Heart left ventricle (tissue), 16 donors: ENCODE measurements around the gene ANO3. TPM values are rescaled to one million over a fixed set of nuclear protein-coding genes. Genes with fewer than 3 reads are reported as not detected.

Source experiments
- ATAC-seq, 4 donors: fragments of 200-7000 bp; cut with Tn5 transposase; one replicate each; pipeline ENCODE4 v1.9.1; 2020 to 2022; ENCODE audit warnings: moderate library complexity in 4 of 4, mild to moderate bottlenecking in 3 of 4, moderate number of reproducible peaks in 1 of 4
- DNase-seq, 5 donors: peaks; one replicate each; pipeline ENCODE4 v3.0.0-alpha.2; 2020
- H3K27ac ChIP-seq, 12 donors: fragments of 200-600 bp; sonication (generic) in 4 of 12; one replicate each; pipeline versions ENCODE4 v1.5.0 to v1.8.0; 2016 to 2022; ENCODE audit warnings: mild to moderate bottlenecking in 2 of 12
- H3K27me3 ChIP-seq, 9 donors: fragments of 200-600 bp; sonication (generic) in 2 of 9; one replicate each; pipeline versions ENCODE4 v1.5.1 to v1.8.0; 2016 to 2022; ENCODE audit warnings: mild to moderate bottlenecking in 3 of 9
- H3K36me3 ChIP-seq, 9 donors: fragments of 200-600 bp; sonication (generic) in 2 of 9; one replicate each; pipeline versions ENCODE4 v1.5.0 to v1.8.0; 2018 to 2022; ENCODE audit warnings: mild to moderate bottlenecking in 2 of 9
- H3K4me1 ChIP-seq, 12 donors: fragments of 200-600 bp; sonication (generic) in 4 of 12; one replicate each; pipeline versions ENCODE4 v1.5.0 to v1.8.0; 2016 to 2022; ENCODE audit warnings: mild to moderate bottlenecking in 3 of 12
- H3K4me3 ChIP-seq, 12 donors: fragments of 200-600 bp; sonication (generic) in 4 of 12; one replicate each; pipeline versions ENCODE4 v1.5.0 to v1.8.0; 2017 to 2022; ENCODE audit warnings: mild to moderate bottlenecking in 9 of 12, moderate library complexity in 4 of 12
- H3K9me3 ChIP-seq, 12 donors: fragments of 200-600 bp; sonication (generic) in 4 of 12; one replicate each; pipeline versions ENCODE4 v1.5.0 to v1.8.0; 2016 to 2022; ENCODE audit warnings: mild to moderate bottlenecking in 1 of 12
- POLR2A ChIP-seq, 2 donors: fragments of 450-650 bp; IDR thresholded peaks; one replicate each; pipeline ENCODE4 v1.6.1; 2017; ENCODE audit warnings: antibody characterized with exemption in 2 of 2, mild to moderate bottlenecking in 2 of 2, moderate library complexity in 2 of 2
- WGBS, 4 donors: extraction: QIAGEN DNeasy Blood & Tissue Kit in 2 of 4; methylation state at CpG; one replicate each; pipeline versions ENCODE4 v1.1.5 to v1.1.7; 2013 to 2018; 5-methylcytosine and 5-hydroxymethylcytosine counted together
- intact Hi-C, 10 donors: fragments of 100-400 bp; cut with DNase I; formaldehyde crosslinking; loops; one replicate each; pipeline versions ENCODE4 v1.11.1 to v1.14.2; 2022
- polyA plus RNA-seq, 2 donors: library from polyadenylated mRNA; stranded (reverse); fragments of 200-250 nt; gene quantifications; one replicate each; pipeline ENCODE4 v1.2.3, GENCODE V29; 2013
- total RNA-seq, 9 donors: library from RNA; depleted of rRNA in 2 of 9; stranded (reverse); fragments of >200 nt in 2 of 9; fragmentation: NEBNext Ultra II Directional in 3 of 9; extraction: Animal tissue kit (Norgen Biotek cat#: 25700) in 3 of 9; gene quantifications; one replicate each; pipeline versions ENCODE4 v1.1.0 to v1.2.4, GENCODE V29; 2016 to 2023
- TF ChIP-seq, protein P1 (sequence below), 12 donors: fragments of 200-600 bp; sonication (generic) in 4 of 12; IDR thresholded peaks; one replicate each; pipeline versions ENCODE4 v1.5.0 to v1.8.0; 2018 to 2022; ENCODE audit warnings: antibody characterized with exemption in 12 of 12, mild to moderate bottlenecking in 5 of 12
- donor health status: ischemic (EF 13 %, LVEDD 7.1; RV severe dilation, severe dysfunction).
- donor health status: healthy with polysubstance abuse.
- donor health status: DM: no; HTN: yes; CAD: no.
- donor health status: DM: no; HTN: no; CAD: no.
- donor health status: ischemic (EF 25% LVEDD 6.9; RV normal size, moderate dysfunction).
- donor health status: ischemic (EF 25% LVEDD 5.7; RV mildly dilated, moderate dysfunction).
- donor health status: healthy.
- donor health status: DM: yes; HTN: yes; CAD: no.
- donor health status: ischemic (EF 35%, LVEDD 5.7; RV mildly dilated, moderate dysfunction).
- donor health status: nonischemic (EF 11% LVEDD 7.7; RV severe dilation, severe dysfunction).
- donor health status: DM: yes; HTN: yes; CAD: no.
- donor health status: PGD.
- donor health status: ischemic (EF 29% LVEDD 5.4; RV normal size, mild dysfunction).
- donor health status: nonischemic (EF 23%, LVEDD 6.1; RV moderate dilation, normal function).

ANO3 gene
- total and polyA plus RNA-seq, 11 donors: 0.04 to 0.54 (median 0.12) TPM; not detected in 6

DNA sequence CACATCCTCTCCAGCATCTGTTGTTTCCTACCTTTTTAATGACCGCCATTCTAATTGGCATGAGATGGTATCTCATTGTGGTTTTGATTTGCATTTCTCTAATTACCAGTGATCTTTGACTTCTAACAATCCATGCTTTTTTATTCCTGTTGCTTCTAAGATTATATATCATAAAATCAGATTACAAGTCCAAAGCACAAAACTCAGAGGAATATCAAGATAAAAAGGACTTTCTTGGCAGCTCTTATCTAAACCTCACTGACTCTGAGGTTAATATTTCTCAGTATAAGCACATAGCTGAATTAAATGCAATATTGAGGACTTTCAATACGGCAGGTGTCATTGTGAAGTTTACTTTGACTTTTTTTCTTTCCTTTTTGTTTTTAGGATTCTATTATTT, 378.6 kb downstream of the ANO3 start:
- 90 to 95% (median 91%) methylated on average over 2 of the region's 2 CpGs for WGBS, 4 donors
- DNase-seq (no peak), ATAC-seq (no peak)
- Histone ChIP-seq H3K27ac (no peak overlapping the region), H3K27me3 (no peaks in the 10 kb centered on the region), H3K4me1 (peaks cover 0 to 6% (median 0%) of the 10 kb centered on the region in 12 donors), H3K36me3 (no peaks in the 10 kb centered on the region), H3K9me3 (no peaks in the 10 kb centered on the region), H3K4me3 (no peak overlapping the region)
- TF ChIP-seq POLR2A (IDR thresholded peaks at IDR 0.05): no peak
- TF ChIP-seq, protein P1, sequence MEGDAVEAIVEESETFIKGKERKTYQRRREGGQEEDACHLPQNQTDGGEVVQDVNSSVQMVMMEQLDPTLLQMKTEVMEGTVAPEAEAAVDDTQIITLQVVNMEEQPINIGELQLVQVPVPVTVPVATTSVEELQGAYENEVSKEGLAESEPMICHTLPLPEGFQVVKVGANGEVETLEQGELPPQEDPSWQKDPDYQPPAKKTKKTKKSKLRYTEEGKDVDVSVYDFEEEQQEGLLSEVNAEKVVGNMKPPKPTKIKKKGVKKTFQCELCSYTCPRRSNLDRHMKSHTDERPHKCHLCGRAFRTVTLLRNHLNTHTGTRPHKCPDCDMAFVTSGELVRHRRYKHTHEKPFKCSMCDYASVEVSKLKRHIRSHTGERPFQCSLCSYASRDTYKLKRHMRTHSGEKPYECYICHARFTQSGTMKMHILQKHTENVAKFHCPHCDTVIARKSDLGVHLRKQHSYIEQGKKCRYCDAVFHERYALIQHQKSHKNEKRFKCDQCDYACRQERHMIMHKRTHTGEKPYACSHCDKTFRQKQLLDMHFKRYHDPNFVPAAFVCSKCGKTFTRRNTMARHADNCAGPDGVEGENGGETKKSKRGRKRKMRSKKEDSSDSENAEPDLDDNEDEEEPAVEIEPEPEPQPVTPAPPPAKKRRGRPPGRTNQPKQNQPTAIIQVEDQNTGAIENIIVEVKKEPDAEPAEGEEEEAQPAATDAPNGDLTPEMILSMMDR (IDR thresholded peaks at IDR 0.05): no peak
- intact Hi-C loops: no loop called here

DNA sequence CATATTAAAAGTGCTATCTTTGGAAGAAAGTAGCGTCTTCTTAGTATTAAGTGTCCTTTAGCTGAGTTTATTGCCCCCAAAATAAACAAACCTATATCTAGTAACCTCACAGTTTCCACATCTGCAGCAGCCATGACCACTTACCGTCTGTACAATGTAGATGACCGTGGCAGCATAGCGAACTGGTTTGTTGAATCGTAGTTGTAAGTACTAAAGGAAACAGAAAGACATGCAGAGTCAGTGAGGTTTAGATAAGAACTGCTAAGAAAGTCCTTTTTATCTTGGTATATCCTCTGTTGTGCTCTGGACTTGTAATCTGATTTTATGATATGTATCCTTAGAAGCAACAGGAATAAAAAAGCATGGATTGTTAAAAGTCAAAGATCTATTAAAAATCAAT, 380.6 kb downstream of the ANO3 start:
- DNase-seq (no peak), ATAC-seq (no peak)
- TF ChIP-seq, protein P1 (IDR thresholded peaks at IDR 0.05): no peak
- TF ChIP-seq POLR2A (IDR thresholded peaks at IDR 0.05): no peak
- intact Hi-C loops: no loop called here
- 39 to 56% (median 44%) methylated on average over 5 of the region's 5 CpGs for WGBS, 4 donors
- Histone ChIP-seq H3K4me3 (no peak overlapping the region), H3K36me3 (no peaks in the 10 kb centered on the region), H3K4me1 (peaks cover 0 to 6% (median 0%) of the 10 kb centered on the region in 12 donors), H3K27me3 (no peaks in the 10 kb centered on the region), H3K9me3 (no peaks in the 10 kb centered on the region), H3K27ac (no peak overlapping the region)

Other genes with a start within 250 kb of the ANO3 start
- not detected for gene MUC15, start 240.1 kb downstream of the ANO3 start, total RNA-seq
- not detected for gene MUC15, start 240.1 kb downstream of the ANO3 start, polyA plus RNA-seq